ENCODE data around the gene PRXL2A. TPM values are rescaled to one million over a fixed set of nuclear protein-coding genes. Genes with fewer than 3 reads are reported as not detected.

The PRXL2A gene
- total and polyA plus RNA-seq, 2 experiments from 2014 or later = 166 to 222 TPM

DNA sequence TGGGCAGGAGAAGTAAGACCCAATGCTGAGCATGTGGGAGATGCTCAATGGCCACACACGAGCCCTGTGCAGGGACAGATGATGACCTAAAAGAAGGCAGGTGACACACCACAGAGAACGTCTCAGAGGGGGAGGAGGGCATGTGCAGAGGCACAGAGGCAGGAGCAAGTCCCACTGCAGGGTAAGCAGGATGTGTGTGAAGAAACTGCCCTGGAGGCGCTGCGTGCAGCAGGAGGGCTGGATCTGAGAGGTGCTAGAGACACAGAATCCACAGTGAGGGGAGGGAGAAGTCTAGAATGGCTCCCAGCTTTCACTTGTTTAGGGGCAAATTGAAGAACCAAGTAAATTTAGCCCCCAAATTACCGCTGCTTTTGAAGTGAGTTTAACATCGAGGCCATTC lies 36.9 kb upstream of the PRXL2A start:
- Histone ChIP-seq H3K27ac (no peak overlapping the region), H3K79me2 (no peaks in the 10 kb centered on the region), H3K4me2 (no peak overlapping the region), H3K27me3 (no peaks in the 10 kb centered on the region), H4K20me1 (ENCODE audit: insufficient read depth, poor library complexity, severe bottlenecking) (no peaks in the 10 kb centered on the region), H3K9me3 (ENCODE audit: low read depth) (peaks cover 5% of the 10 kb centered on the region), H3K36me3 (replicated peaks; ENCODE audit: insufficient read depth, low read depth) (no peaks in the 10 kb centered on the region), H3K4me3 (no peak overlapping the region), H2AFZ (no peak overlapping the region), H3K4me1 (ENCODE audit: insufficient read depth) (no peaks in the 10 kb centered on the region), H3K9me2 (replicated peaks; ENCODE audit: insufficient read depth) (no peaks in the 10 kb centered on the region)
- DNase-seq (ENCODE audit: low spot score) = no peak
- 71% methylated on average over 6 of the region's 6 CpGs for WGBS (ENCODE audit: low lambda C conversion rate, missing lambda C conversion rate)
- TF ChIP-seq EZH2phosphoT487 (IDR thresholded peaks at IDR 0.05; ENCODE audit: low read depth, severe bottlenecking, unreplicated experiment) = no peak
- TF ChIP-seq CTCF (IDR thresholded peaks at IDR 0.05; ENCODE audit: poor library complexity) = no peak
- no peak for TF ChIP-seq EZH2 (IDR thresholded peaks at IDR 0.05; ENCODE audit: borderline replicate concordance)

- TF ChIP-seq EZH2 (IDR thresholded peaks at IDR 0.05; ENCODE audit: borderline replicate concordance) = no peak
- no peak for TF ChIP-seq CTCF (IDR thresholded peaks at IDR 0.05; ENCODE audit: poor library complexity)
- no peak for TF ChIP-seq EZH2phosphoT487 (IDR thresholded peaks at IDR 0.05; ENCODE audit: low read depth, severe bottlenecking, unreplicated experiment)
- H3K79me2 ChIP-seq = no peaks in the 10 kb centered on the region
- WGBS (ENCODE audit: low lambda C conversion rate, missing lambda C conversion rate) = 94% methylated on average over 5 of the region's 5 CpGs
Measured at GRCh38 chr10:80372675-80373074, 35.7 kb upstream of the PRXL2A start.

GRCh38 chr10:80373502-80373901 lies 34.8 kb upstream of the PRXL2A start:
- TF ChIP-seq EZH2phosphoT487 (IDR thresholded peaks at IDR 0.05; ENCODE audit: low read depth, severe bottlenecking, unreplicated experiment) (no peak), EZH2 (IDR thresholded peaks at IDR 0.05; ENCODE audit: borderline replicate concordance) (no peak), CTCF (IDR thresholded peaks at IDR 0.05; ENCODE audit: poor library complexity) (no peak)
- Histone ChIP-seq H3K36me3 (replicated peaks; ENCODE audit: insufficient read depth, low read depth) (no peaks in the 10 kb centered on the region), H4K20me1 (ENCODE audit: insufficient read depth, poor library complexity, severe bottlenecking) (no peaks in the 10 kb centered on the region), H3K9me3 (ENCODE audit: low read depth) (no peaks in the 10 kb centered on the region), H2AFZ (no peak overlapping the region), H3K9me2 (replicated peaks; ENCODE audit: insufficient read depth) (no peaks in the 10 kb centered on the region), H3K79me2 (no peaks in the 10 kb centered on the region), H3K27me3 (no peaks in the 10 kb centered on the region), H3K4me2 (no peak overlapping the region), H3K27ac (no peak overlapping the region), H3K4me3 (no peak overlapping the region), H3K4me1 (ENCODE audit: insufficient read depth) (no peaks in the 10 kb centered on the region)
- WGBS (ENCODE audit: low lambda C conversion rate, missing lambda C conversion rate) = 62% methylated on average over 2 of the region's 2 CpGs
- DNase-seq (ENCODE audit: low spot score) = no peak

More at GRCh38 chr10:80372675-80373074, 35.7 kb upstream of the PRXL2A start:
- no peak overlapping the region for H3K4me3 ChIP-seq
- H3K4me1 ChIP-seq (ENCODE audit: insufficient read depth) = no peaks in the 10 kb centered on the region
- no peak for DNase-seq (ENCODE audit: low spot score)
- no peaks in the 10 kb centered on the region for H3K9me2 ChIP-seq (replicated peaks; ENCODE audit: insufficient read depth)
- H3K9me3 ChIP-seq (ENCODE audit: low read depth) = no peaks in the 10 kb centered on the region
- no peak overlapping the region for H2AFZ ChIP-seq
- no peaks in the 10 kb centered on the region for H3K27me3 ChIP-seq
- no peak overlapping the region for H3K27ac ChIP-seq
- H3K36me3 ChIP-seq (replicated peaks; ENCODE audit: insufficient read depth, low read depth) = no peaks in the 10 kb centered on the region
- H4K20me1 ChIP-seq (ENCODE audit: insufficient read depth, poor library complexity, severe bottlenecking) = no peaks in the 10 kb centered on the region
- no peak overlapping the region for H3K4me2 ChIP-seq

GRCh38 chr10:80379701-80380100 lies 28.6 kb upstream of the PRXL2A start:
- H4K20me1 ChIP-seq (ENCODE audit: insufficient read depth, poor library complexity, severe bottlenecking) = no peaks in the 10 kb centered on the region
- no peak overlapping the region for H3K4me3 ChIP-seq
- H3K79me2 ChIP-seq = no peaks in the 10 kb centered on the region
- no peaks in the 10 kb centered on the region for H3K9me2 ChIP-seq (replicated peaks; ENCODE audit: insufficient read depth)
- no peak for TF ChIP-seq EZH2 (IDR thresholded peaks at IDR 0.05; ENCODE audit: borderline replicate concordance)
- TF ChIP-seq EZH2phosphoT487 (IDR thresholded peaks at IDR 0.05; ENCODE audit: low read depth, severe bottlenecking, unreplicated experiment) = no peak
- TF ChIP-seq CTCF (IDR thresholded peaks at IDR 0.05; ENCODE audit: poor library complexity) = no peak
- H2AFZ ChIP-seq = no peak overlapping the region
- peak overlapping the region; percentile 27 for H3K27ac ChIP-seq
- H3K27me3 ChIP-seq = no peaks in the 10 kb centered on the region
- H3K9me3 ChIP-seq (ENCODE audit: low read depth) = no peaks in the 10 kb centered on the region
- DNase-seq (ENCODE audit: low spot score) = no peak
- H3K36me3 ChIP-seq (replicated peaks; ENCODE audit: insufficient read depth, low read depth) = no peaks in the 10 kb centered on the region
- H3K4me2 ChIP-seq = no peak overlapping the region
- no peaks in the 10 kb centered on the region for H3K4me1 ChIP-seq (ENCODE audit: insufficient read depth)
- 58% methylated on average over 3 of the region's 3 CpGs for WGBS (ENCODE audit: low lambda C conversion rate, missing lambda C conversion rate)

Data from hepatocyte (in vitro differentiated cells).